Measurements from ENCODE around the gene ANKRD24.
"Not testable (repeated sequence)": the region's sequence is repeated elsewhere in the genome, so short reads cannot be mapped to it uniquely, and the experiment has no call there.

- not testable (repeated sequence) for TF ChIP-seq POLR2AphosphoS5 (IDR thresholded peaks at IDR 0.05; ENCODE audit: low read depth, low read length); POLR2A (IDR thresholded peaks at IDR 0.05; ENCODE audit: low read depth, low read length); POU2F2 (IDR thresholded peaks at IDR 0.05; ENCODE audit: low read depth, low read length); SPI1 (IDR thresholded peaks at IDR 0.05; ENCODE audit: low read depth, low read length); TAF1 (IDR thresholded peaks at IDR 0.05; ENCODE audit: low read depth, low read length); PAX5 (IDR thresholded peaks at IDR 0.05; ENCODE audit: insufficient read depth, low read length, severe bottlenecking)
Measured at GRCh38 chr19:4142916-4143315, 39.6 kb upstream of the ANKRD24 start.
